ENCODE results near the gene KLHL22.

Gene KLHL22

DNA sequence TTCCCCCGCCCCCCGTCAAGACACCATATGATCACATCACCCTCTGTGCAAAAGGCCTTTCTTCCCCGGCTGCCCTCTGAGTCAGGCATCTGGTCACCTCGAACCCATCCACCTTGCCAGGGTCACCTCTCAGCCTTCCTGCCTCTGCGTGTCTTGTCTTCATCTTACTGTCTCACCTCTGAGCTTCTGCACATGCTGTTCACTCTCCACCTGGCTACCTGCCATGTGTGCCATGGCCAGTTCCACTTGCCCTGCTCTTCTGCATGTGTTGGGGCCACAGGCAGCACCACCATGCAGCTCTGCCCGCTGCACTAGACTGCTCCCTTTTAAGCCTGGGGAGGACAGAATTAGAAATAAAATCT, 91.8 kb downstream of the KLHL22 start:
- Histone ChIP-seq H3K27ac (ENCODE audit: low read length) (no peak overlapping the region), H3K79me2 (ENCODE audit: low read length) (no peaks in the 10 kb centered on the region), H3K36me3 (replicated peaks; ENCODE audit: insufficient read depth, low read length) (no peaks in the 10 kb centered on the region), H3K9me2 (replicated peaks; ENCODE audit: insufficient read depth, low read length) (no peaks in the 10 kb centered on the region), H3K9ac (ENCODE audit: low read length) (no peak overlapping the region), H3F3A (ENCODE audit: insufficient read depth, low read length) (no peaks in the 10 kb centered on the region), H3K9me3 (replicated peaks; ENCODE audit: insufficient read depth, low read length) (no peaks in the 10 kb centered on the region), H2AFZ (ENCODE audit: low read length) (no peak overlapping the region), H3K4me1 (ENCODE audit: low read length) (no peaks in the 10 kb centered on the region), H3K4me3 (ENCODE audit: low read length) (no peak overlapping the region), H4K20me1 (ENCODE audit: insufficient read depth, low read length) (no peaks in the 10 kb centered on the region), H3K27me3 (replicated peaks; ENCODE audit: insufficient read depth, low read length) (no peaks in the 10 kb centered on the region), H3K4me2 (ENCODE audit: low read depth, low read length) (no peak overlapping the region)
- DNase-seq, result no peak
- TF ChIP-seq, protein P1, sequence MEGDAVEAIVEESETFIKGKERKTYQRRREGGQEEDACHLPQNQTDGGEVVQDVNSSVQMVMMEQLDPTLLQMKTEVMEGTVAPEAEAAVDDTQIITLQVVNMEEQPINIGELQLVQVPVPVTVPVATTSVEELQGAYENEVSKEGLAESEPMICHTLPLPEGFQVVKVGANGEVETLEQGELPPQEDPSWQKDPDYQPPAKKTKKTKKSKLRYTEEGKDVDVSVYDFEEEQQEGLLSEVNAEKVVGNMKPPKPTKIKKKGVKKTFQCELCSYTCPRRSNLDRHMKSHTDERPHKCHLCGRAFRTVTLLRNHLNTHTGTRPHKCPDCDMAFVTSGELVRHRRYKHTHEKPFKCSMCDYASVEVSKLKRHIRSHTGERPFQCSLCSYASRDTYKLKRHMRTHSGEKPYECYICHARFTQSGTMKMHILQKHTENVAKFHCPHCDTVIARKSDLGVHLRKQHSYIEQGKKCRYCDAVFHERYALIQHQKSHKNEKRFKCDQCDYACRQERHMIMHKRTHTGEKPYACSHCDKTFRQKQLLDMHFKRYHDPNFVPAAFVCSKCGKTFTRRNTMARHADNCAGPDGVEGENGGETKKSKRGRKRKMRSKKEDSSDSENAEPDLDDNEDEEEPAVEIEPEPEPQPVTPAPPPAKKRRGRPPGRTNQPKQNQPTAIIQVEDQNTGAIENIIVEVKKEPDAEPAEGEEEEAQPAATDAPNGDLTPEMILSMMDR (IDR thresholded peaks at IDR 0.05; ENCODE audit: low read length), result no peak
- TF ChIP-seq EZH2 (optimal IDR thresholded peaks at IDR 0.05; ENCODE audit: low read depth, low read length) (no peak), EZH2phosphoT487 (IDR thresholded peaks at IDR 0.05; ENCODE audit: low read length) (no peak)

DNA sequence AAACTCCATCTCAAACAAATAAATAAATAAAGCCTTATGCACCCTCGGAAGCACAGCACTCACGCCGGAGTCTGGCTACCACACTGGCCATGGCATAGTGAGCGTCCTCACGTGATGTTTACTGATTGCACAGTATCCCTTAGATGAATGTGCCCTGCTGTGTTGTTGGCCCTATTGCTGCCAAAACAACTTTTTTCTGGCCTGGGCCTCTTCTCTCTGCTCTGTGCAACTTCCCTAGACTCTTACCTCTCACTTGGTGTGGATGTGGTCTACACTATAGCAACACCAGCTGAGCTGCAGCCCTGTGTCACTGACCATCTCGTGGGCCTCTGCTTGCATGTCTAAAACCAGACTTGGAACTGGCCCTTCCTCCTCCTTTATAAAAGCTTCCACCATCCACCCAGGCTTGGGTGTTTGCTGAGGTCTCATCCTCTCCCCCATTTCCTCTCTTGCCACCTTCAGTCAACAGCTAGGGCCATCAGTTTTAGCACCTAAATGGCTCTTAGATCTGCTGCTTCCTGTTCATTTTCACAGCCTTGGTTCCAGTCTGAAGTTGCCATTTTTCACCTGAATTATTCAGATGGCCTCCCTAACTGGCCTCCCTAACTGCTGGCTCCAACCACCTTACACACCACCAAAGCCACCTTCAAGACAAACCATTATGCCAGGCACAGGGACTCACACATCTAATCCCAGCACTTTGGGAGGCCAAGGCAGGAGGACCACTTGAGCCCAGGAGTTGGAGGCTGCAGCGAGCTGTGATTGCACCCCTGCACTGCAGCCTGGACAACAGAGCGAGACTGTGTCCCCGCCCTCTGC, 92.4 kb downstream of the KLHL22 start:
- Histone ChIP-seq H2AFZ (ENCODE audit: low read length) (no peak overlapping the region), H3K9me2 (replicated peaks; ENCODE audit: insufficient read depth, low read length) (no peaks in the 10 kb centered on the region), H3K4me1 (ENCODE audit: low read length) (no peaks in the 10 kb centered on the region), H3F3A (ENCODE audit: insufficient read depth, low read length) (no peaks in the 10 kb centered on the region), H3K4me2 (ENCODE audit: low read depth, low read length) (no peak overlapping the region), H3K4me3 (ENCODE audit: low read length) (no peak overlapping the region), H3K36me3 (replicated peaks; ENCODE audit: insufficient read depth, low read length) (no peaks in the 10 kb centered on the region), H3K9ac (ENCODE audit: low read length) (no peak overlapping the region), H3K79me2 (ENCODE audit: low read length) (no peaks in the 10 kb centered on the region), H3K9me3 (replicated peaks; ENCODE audit: insufficient read depth, low read length) (no peaks in the 10 kb centered on the region), H3K27ac (ENCODE audit: low read length) (no peak overlapping the region), H4K20me1 (ENCODE audit: insufficient read depth, low read length) (no peaks in the 10 kb centered on the region), H3K27me3 (replicated peaks; ENCODE audit: insufficient read depth, low read length) (no peaks in the 10 kb centered on the region)
- TF ChIP-seq EZH2 (optimal IDR thresholded peaks at IDR 0.05; ENCODE audit: low read depth, low read length) (no peak), EZH2phosphoT487 (IDR thresholded peaks at IDR 0.05; ENCODE audit: low read length) (no peak)
- TF ChIP-seq, protein P1 (IDR thresholded peaks at IDR 0.05; ENCODE audit: low read length), result no peak
- no peak for DNase-seq

DNA sequence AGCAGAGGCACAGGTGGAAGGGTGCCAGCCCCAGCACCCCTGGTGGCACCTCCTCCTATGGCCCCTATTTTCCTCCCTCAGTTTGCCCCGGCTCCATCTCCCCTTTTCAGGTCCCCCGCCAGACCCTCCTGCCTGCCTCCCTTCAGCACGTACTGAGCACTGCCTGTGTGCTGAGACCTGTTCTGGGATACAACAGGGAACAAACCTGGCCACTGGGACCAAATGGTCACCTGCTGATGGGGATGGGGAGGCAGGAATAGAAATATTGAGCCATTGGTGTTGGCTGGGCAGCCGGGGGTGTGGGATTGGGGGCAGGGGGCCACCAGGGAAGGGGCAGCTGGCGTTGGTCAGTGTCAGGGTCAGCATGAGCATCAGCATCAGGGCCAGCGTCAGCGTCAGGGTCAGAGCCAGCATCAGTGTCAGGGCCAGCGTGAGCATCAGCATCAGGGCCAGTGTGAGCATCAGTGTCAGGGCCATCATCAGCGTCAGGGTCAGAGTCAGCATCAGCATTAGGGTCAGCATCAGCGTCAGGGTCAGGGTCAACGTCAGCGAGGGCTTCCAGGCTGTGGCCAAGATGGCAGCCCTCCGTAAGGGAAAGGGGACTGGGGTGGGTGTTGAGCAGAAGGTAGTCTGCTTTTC, 94.1 kb downstream of the KLHL22 start:
- no peaks in the 10 kb centered on the region for H3K9me3 ChIP-seq (replicated peaks; ENCODE audit: insufficient read depth, low read length)
- no peak overlapping the region for H3K9ac ChIP-seq (ENCODE audit: low read length)
- no peak overlapping the region for H3K4me3 ChIP-seq (ENCODE audit: low read length)
- H3K4me1 ChIP-seq (ENCODE audit: low read length), result no peaks in the 10 kb centered on the region
- H3F3A ChIP-seq (ENCODE audit: insufficient read depth, low read length), result no peaks in the 10 kb centered on the region
- no peak for DNase-seq
- H2AFZ ChIP-seq (ENCODE audit: low read length), result no peak overlapping the region
- no peaks in the 10 kb centered on the region for H3K79me2 ChIP-seq (ENCODE audit: low read length)
- no peaks in the 10 kb centered on the region for H3K27me3 ChIP-seq (replicated peaks; ENCODE audit: insufficient read depth, low read length)
- no peaks in the 10 kb centered on the region for H3K36me3 ChIP-seq (replicated peaks; ENCODE audit: insufficient read depth, low read length)
- H4K20me1 ChIP-seq (ENCODE audit: insufficient read depth, low read length), result no peaks in the 10 kb centered on the region
- H3K4me2 ChIP-seq (ENCODE audit: low read depth, low read length), result no peak overlapping the region
- no peak for TF ChIP-seq EZH2phosphoT487 (IDR thresholded peaks at IDR 0.05; ENCODE audit: low read length)
- H3K9me2 ChIP-seq (replicated peaks; ENCODE audit: insufficient read depth, low read length), result no peaks in the 10 kb centered on the region
- no peak overlapping the region for H3K27ac ChIP-seq (ENCODE audit: low read length)
